ENCODE measurements around the gene S100A11. TPM values are rescaled to one million over a fixed set of nuclear protein-coding genes. Genes with fewer than 3 reads are reported as not detected.

Gene S100A11
- 524 TPM in 2 replicates for total RNA-seq

DNA sequence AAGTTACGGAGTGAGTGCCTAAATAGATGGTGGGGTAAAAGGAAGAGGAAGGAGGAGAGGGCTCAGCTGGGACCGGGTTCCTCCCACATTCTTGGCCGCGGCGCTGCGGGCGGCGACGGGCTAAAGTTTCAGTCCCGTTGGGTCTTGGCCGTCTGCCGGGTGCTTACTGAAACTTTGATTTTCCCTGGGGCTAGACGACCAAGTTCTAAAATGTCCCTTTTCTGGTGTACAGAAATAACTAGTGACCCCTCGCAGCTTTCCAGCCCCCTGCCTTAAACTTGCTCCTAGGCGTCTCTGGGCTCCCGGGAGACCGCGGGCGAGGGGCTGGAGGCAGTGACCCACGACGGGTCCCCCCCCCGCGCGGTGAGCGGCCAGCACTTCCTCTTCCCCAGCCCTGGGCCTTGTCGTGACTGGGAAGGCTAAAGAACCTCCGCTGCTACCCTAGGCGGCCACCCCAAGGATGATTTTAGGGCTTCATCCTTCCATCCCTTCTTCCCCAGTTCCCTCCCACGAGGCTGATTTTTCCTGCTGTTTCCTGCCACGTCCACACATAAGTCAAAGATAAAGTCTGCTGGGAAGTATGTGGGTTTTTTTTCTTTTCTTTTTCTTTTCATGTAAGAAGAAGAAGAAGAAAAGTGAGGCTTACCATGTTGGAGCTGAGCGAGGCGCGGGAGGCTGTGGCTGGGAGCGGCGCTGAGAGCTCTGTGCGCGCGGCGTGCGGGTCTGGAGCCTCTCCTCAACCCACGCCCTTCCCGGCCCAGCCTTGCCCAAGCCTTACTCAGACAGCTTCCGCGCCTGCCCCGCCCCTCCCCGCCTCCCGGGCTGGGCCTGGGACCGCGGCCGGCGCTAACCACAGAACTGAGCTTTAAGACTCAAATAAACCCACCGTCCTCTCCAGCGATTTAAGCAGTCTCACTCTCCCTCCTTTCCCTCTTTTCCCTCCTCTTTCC lies at the start of gene S100A11:
Gene S100A11, minus strand, starts transcription at position 738 of the 950 bp plus-strand sequence. Its CDS starts 89 bp downstream, at position 649.

DNA sequence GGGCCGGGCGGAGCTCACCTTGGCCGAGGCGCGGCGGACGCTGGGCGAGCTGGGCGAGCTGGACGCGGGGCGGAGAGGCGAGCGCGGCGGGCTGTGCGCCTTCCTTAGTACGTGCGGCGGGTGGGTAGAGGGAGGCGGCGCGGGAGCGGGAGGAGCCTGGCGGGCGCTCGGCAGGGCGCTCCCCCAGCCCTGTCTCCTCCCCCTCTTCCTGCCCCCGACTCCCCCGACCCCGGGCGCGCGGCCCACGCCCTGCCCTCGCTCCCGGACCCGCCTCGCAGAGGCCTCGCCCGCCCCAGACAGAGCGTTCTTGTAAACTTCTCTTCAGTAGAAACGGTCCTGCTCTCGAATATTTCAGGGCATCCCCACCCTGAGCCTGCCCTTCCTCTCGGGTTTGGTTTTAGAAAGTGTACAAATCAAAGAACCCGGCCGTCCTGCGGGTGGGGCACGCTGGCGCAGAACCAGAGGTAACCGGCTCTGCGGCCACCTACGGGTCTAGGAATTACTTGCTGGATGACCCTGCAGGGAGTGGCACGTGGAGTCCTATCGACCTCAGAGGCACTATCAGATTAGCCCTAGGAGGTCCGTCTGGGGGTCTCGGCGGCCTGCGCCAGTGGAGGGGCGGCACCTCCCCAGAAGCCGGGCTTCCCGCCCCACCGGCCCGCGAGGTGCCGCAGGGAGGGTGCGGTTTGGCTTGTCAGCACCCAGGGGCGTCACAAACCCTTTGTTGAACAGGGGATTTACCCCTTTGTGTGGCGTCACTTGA lies 42.9 kb downstream of the S100A11 start, which contains the start of gene S100A10:
Gene S100A10, minus strand, starts transcription at position 126 of the 763 bp plus-strand sequence. CDS start 7,629 bp downstream, outside the sequence.

Other genes with a start within 250 kb of the S100A11 start
- gene TDRKH, start 246.5 kb downstream of the S100A11 start, total RNA-seq, result 4.5 and 5.6 TPM in 2 replicates
- not detected in 2 replicates for gene LINGO4, start 231.6 kb downstream of the S100A11 start, total RNA-seq
- gene RORC, start 205.2 kb downstream of the S100A11 start, total RNA-seq, result not detected in 2 replicates
- gene C2CD4D, start 197.2 kb downstream of the S100A11 start, total RNA-seq, result not detected in 2 replicates
- gene THEM5, start 183.3 kb downstream of the S100A11 start, total RNA-seq, result not detected in 2 replicates
- 12.5 and 22.9 TPM in 2 replicates for gene THEM4, start 127.5 kb downstream of the S100A11 start, total RNA-seq
- 277 and 293 TPM in 2 replicates for gene S100A10, start 43.1 kb downstream of the S100A11 start, total RNA-seq
- not detected in 2 replicates for gene TCHHL1, start 52.1 kb upstream of the S100A11 start, total RNA-seq
- gene TCHH, start 78.4 kb upstream of the S100A11 start, total RNA-seq, result not detected in 2 replicates
- not detected in 2 replicates for gene RPTN, start 122.2 kb upstream of the S100A11 start, total RNA-seq
- not detected in 2 replicates for gene HRNR, start 187.2 kb upstream of the S100A11 start, total RNA-seq

Data from mammary microvascular endothelial cell (primary cell).